Raji (cell line): ENCODE results near the gene NOL4L.

Source experiments
- POLR2A ChIP-seq: IDR thresholded peaks from 2 replicates; pipeline ENCODE4 v1.6.1; 2011; ENCODE audit warnings: low read depth, low read length, control low read depth; ENCODE audit not compliant: insufficient read depth

Gene NOL4L

DNA sequence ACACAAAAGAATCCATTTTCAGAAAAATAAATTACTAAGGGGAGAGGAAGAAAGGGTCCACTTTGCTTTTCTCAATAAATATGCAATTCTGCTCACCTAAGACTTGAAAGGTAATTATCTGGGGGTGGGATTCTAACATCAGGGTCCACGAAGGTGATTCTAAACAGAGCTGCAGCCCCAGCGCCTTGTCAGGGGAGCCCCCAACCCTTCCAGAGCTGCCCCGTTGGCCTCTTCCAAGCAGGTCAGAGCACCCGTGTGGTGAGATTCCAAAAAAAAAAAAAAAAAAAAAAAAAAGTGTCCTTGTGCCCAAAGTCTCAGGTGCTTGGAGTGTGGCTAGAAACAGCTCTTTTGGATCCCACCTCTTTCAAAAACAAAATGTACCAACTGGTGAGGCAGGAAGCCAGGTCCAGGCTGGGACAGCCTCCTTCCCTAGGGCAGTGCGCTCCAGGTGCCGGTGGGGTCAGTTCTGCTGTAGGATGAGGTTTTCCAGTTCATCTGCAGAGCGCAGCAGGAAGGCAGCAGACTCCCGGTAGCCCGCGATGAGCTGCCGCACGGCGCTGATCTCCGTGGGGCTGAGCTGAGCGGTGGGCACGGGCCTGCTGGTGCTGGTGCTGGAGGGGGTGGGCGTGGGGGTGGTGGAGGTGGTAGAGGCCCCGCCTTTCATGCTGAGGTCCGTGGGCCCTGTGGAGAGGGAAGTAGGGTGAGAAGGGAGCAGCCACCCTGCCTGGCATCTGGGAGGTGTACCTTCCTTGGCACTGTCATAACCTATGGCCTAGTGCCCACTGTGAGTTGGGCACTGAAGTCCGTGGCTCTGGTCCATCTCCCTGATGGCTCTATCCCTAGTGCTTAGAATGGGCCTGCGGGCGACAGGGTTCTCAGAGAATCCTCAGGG is 137.8 kb downstream of the NOL4L start:
- TF ChIP-seq POLR2A, result no peak

DNA sequence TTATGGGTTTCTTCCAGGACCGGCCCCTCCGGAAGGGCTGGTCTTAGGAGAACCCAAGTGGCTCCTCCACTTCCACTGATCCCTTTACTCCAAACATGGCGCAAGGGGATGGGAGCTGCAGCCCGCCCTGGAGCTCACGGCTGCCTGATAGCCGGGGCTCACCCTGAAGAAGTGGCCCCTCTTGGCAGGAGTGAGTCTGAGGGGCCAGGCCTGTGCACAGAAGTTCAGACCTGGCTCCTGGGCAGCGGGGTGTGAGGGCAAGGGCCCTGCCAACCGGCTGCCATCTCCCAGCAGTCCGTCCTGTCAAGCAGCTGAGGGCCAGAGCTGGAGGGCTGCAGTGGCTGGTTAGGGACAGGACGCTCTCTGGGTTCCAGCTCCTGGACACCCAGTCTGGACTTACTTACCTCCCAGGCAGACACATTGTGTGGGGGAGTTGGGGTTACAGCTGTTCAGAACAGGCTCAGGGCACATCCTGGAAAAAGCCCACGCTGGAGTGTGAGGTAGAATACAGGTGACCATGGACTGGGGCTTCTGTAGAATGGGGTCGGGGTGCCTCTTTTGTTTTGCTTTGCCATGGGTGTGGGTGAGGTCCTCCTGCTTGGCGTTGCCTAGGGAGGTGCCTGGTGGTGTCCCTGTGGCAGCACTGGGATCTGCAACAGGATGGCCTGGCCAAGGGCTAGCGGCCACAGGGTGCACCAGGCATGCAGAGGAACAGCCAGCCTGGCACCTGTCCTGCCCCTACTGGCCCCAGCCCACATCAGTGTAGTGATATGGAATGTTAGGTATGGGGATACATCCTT is 138.6 kb downstream of the NOL4L start:
- no peak for TF ChIP-seq POLR2A

DNA sequence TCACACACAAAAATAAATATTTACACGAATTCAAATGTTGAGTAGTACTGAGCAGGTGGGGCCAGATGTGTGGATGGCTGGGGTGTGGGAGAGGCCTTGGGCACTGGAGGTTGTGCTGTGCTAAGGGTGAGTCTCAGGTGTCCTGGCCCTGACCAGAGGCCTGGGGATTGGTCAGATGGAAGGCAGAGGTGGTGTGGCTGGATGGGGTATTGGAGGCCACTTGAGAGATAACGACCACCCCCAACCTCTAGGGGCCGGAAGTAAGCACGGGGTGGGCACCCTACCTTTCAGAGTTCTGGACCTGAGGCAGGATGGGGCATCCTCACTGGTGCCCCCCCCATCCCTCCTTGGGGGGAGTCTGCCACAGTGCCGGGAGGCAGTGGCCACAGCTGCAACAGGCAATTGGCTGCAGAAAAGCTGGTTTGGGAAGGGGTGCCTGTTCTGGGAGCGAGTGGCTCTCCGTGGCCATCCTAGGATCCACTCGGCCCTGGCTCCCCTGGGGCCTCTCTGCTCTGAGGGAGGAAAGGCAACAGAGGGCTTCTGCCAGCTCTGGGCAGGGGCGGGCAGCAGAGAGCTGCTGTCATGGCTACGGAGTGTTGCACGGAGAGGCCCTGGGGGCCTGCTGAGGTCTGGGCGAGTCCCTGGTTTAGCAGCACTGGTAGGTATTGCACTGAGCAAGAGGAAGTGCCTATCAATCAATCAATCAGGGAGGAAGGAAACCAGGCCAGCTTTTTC is 139.4 kb downstream of the NOL4L start:
- TF ChIP-seq POLR2A, result no peak

DNA sequence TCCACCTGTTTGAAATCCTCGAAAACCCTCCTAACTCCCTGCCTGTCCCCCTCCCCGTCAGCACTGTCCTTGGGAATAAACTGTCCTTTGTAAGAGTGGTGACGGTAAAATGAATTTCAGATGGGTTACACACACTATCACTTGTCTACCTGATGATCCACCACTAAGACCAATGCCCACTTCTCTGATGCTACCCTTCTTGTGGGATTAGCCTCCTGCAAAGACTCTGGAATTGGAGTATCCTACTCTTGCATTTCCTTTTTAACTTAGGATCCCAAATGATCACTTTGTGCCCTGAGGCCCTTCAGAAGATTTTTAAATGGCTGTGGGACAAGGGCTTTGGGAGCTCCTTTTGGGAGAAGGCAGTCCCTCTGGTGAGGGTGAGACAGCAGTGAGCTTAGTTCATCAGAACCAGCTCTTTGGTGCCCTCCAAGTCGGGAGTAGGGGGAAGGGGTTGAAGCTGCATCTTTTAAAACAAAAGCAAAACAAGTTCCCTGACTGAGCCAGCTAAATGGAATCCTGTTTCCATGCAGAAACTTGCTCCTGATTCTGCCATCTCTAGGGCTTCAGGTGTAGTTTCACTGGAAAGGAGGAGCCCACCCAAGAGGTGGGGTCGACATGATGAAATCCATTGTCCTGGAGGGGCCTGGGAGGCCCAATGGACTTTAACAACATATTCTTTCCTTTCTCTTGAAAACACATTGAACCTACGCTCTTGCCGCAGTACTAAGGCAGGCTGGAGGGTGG is 140.5 kb downstream of the NOL4L start:
- no peak for TF ChIP-seq POLR2A

DNA sequence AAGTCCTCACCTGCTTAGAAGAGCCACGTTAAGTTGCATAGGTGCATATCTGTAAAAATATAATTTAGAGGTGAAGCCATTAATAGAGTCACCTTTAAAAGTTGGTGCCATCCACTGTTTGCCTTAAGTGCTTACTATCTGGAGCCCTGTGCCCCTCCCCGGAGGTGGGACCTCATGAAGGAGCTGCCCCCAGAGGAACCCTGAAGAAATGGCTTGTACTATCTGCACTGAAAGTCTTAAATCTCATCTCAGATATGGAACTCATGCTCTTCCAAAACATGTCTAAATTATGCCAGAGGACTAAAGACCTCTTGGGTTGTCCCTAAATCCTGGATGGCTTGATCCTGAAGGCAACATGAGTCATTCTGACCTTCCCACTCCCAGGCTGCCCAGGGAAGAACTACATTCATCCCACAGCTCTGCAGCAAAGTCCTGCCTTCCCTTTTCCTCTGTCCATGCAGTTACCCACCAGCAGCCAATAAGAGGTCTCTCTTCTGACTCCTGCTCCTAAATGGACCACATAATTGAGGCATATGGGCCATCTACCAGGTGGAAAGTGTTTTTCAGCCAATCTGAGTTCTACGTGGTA is 141.7 kb downstream of the NOL4L start:
- TF ChIP-seq POLR2A, result no peak

DNA sequence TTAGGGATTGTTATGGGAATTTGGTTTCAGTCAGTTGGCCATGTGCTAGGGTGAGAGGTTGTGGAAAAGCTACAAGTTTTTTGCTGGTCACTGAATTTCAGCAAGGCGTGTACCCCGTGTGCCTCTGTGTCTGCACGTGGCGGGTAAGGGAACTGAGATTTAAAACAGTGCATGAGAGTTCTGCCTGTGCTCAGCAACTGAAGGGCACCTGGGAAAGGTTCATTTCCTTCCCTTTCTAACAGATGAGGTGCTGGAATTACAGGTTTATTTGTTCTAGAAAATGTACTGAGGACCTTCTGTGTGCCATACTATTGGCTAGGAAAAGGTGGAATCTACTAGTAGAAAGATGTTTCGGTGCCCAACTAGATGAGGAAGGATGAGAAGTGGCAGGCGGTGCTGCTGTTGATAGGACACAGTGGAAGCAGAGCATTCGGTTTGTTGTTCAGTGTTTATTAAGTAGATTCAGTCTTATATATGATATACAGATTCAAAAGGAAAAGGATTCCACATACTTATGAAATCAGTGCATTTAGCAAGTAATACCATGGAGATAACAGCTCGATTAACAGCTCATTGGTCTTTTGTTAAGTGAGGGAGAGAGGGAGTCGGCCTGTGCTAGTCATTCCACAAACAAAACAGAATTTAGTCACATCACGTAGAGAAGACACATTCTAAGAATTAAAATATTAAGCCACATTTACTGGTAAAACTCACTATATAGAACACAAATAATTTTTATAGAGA is 142.3 kb downstream of the NOL4L start:
- TF ChIP-seq POLR2A, result no peak

DNA sequence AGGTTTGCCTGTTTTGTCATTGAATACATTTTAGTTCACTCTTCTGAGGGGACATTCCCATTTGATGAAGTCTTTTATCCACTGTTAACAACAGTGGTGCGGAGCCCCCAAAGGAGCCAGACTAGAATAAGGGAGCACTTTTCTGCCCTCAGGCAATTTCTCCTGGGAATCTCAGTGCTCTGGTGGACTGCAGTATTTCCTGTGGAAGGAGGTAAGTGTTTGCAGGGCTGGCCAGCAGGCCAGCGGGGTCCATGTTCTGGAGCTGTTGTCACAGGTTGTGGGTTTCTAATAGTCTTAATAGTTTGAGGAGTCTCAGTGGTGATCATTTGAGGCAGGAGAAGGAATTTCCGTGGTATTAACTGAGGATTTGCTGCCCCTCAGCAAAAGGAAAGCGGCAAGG is 143.5 kb downstream of the NOL4L start:
- TF ChIP-seq POLR2A, result no peak

DNA sequence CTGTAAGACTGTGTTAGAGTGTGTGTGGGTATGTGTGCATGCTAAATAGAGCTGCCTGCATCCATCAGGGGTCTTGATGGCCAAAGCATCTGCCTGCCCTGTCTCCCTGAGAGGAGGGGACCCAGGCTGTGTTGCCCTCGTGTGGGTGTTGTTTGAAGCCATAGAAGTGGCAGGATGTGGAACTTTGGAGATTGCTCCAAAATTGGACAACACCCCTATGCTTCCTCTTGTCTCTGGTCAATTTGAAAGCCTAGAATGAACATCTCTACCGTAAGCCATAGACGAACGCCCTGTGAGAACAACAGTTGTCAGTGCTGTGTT is 144.4 kb downstream of the NOL4L start:
- TF ChIP-seq POLR2A, result no peak

DNA sequence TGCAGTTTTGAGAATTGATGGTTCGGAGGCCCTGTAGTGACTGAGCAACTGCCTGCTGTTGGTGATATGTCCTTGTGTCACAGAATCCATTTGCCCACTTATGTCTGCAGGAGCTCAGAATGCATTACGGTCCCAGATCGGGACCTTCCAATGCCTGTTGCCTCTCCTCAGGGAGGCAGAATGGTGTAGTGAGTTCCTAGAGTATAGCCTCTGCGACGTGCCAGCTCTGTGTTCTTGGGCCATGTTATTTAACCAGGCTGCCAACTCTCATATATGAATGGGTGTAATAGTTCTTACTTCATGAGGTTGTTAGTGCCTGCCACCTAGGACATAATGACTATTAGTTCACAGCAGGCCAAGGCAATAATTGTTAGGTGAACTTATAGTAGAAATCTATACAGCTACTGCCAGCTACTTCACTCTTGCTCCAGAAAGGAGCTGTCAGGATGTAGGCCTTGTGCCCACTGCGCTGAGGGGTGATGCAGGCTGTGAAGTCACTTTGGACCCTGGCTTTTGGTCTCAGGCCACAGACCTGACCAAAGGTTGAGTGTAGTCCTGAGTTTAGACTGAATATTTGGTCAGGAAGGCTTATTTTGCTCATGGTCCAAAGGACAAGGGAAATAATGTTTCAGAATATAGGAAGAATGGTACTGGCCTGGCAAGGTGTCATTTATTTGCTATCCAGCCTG is 144.9 kb downstream of the NOL4L start:
- no peak for TF ChIP-seq POLR2A

DNA sequence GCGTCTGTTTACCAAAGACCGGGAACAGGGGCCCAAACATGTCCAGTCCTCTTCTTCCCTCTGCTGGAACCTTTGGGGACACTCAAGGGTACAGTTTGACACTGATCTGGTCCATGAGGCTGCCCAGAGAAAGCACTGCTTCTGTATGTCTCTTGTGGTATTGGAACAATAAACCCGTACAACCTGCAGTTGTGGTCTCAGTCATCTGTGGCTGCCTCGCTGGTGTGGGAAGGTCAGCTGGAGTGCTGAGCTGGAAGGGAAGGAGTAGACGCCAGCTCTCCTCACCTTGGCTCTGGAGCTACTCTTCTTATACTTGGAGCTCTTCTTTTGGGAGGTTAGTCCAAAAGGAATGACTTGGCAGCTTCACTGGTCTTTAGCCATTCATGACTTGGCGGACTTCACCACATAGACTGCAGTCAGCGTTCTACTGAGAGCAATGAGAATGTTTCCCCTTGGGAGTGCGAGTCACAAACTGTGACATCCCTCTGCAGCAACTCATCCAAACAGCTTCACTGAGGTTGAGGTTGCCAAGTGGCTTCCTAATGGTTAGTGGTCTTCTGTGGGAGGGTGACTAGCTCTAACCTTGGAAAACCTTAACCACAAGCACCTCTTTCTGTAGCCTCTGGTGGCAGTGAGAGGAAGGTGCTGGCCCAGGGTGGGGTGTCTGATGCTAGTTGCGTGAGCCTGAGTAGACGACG is 145.9 kb downstream of the NOL4L start:
- TF ChIP-seq POLR2A, result no peak

DNA sequence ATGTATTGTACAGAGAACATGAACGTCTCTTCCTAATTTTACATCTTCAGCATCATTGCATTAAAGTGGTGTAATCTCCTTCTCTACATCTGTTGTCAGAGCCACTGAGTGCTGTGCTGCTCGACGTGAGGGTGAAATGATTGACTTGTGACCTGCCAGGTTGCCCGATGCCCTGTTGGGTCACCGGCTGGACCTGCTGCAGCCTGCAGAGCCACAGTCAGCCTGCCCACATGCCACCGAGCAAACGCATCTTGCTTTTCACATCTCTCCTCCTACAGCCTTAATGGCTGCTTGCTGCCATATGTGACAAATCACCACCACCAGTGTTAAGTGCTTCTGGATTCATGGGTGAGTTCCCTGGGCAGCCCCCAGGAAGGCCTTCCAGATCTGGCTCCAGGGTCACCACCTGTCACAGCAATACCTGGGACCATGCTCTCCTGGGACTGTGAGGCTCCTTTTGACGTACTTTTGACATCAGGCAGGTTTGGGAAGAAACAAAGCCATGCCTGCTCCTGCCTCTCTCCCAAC is 146.7 kb downstream of the NOL4L start:
- no peak for TF ChIP-seq POLR2A

DNA sequence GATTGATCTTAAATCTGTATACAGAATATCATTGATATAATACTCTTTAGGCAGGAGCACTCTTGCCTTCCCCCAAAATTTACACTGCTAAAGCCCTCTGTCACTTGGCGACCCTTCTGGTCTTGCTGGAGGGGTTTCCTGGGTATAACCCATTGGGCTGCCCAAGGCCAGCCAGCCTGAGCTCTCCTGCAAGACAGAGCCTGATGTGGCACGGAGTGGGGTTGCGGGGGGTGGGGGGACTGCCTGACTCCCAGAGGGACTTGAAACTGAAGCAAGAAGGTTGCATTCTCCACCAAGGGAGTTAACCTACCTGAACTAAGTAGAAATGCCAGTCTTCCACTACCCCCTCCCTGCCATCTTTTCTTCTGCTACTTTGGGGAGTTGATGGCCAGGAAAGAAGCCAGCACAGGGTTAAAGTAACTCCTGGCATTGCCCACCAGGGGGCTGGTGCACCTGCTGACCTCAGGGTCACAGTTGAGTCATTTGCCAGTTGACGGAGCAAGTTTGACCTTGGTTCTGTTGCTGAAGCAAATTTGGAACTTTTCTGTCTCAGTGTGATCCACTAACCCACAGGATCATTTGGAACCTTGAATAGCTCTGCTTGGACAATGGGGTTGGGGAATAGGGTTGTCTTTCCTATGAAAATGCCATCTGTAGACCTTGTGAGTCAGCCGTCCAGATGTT is 147.6 kb downstream of the NOL4L start:
- TF ChIP-seq POLR2A, result no peak
